Panc1 (cell line): ENCODE data around the gene TBXT.

Experiments
- CTCF ChIP-seq: fragments of 450-650 bp; IDR thresholded peaks from 2 replicates; pipeline ENCODE4 v1.5.1; 2017; ENCODE audit warnings: mild to moderate bottlenecking
- SIN3A ChIP-seq: IDR thresholded peaks from 2 replicates; pipeline ENCODE4 v1.6.1; 2012; ENCODE audit warnings: low read depth, mild to moderate bottlenecking, low read length, moderate library complexity, borderline replicate concordance; ENCODE audit not compliant: insufficient read depth
- TF ChIP-seq, protein P1 (sequence below), 2 experiments: IDR thresholded peaks; 2 replicates each; pipeline ENCODE4 v1.6.1; 2011 to 2012; ENCODE audit warnings: low read depth in 2 of 2, control low read depth in 1 of 2, low read length in 1 of 2, mild to moderate bottlenecking in 1 of 2, moderate library complexity in 1 of 2; ENCODE audit not compliant: insufficient read depth in 1 of 2

GRCh38 chr6:166167258-166167731, 356 bp downstream of the TBXT start:
- no peak for TF ChIP-seq CTCF
- TF ChIP-seq, protein P1, sequence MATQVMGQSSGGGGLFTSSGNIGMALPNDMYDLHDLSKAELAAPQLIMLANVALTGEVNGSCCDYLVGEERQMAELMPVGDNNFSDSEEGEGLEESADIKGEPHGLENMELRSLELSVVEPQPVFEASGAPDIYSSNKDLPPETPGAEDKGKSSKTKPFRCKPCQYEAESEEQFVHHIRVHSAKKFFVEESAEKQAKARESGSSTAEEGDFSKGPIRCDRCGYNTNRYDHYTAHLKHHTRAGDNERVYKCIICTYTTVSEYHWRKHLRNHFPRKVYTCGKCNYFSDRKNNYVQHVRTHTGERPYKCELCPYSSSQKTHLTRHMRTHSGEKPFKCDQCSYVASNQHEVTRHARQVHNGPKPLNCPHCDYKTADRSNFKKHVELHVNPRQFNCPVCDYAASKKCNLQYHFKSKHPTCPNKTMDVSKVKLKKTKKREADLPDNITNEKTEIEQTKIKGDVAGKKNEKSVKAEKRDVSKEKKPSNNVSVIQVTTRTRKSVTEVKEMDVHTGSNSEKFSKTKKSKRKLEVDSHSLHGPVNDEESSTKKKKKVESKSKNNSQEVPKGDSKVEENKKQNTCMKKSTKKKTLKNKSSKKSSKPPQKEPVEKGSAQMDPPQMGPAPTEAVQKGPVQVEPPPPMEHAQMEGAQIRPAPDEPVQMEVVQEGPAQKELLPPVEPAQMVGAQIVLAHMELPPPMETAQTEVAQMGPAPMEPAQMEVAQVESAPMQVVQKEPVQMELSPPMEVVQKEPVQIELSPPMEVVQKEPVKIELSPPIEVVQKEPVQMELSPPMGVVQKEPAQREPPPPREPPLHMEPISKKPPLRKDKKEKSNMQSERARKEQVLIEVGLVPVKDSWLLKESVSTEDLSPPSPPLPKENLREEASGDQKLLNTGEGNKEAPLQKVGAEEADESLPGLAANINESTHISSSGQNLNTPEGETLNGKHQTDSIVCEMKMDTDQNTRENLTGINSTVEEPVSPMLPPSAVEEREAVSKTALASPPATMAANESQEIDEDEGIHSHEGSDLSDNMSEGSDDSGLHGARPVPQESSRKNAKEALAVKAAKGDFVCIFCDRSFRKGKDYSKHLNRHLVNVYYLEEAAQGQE (IDR thresholded peaks at IDR 0.05; ENCODE audit: insufficient read depth in 1 of 2, low read depth in 2 of 2, low read length in 1 of 2), result no peak
- no peak for TF ChIP-seq SIN3A
